AG09309 (cell line): ENCODE measurements around the gene ADAM29.
A peak's percentile ranks its signal among the peaks of the same experiment; 100 is the strongest.
"Not testable (repeated sequence)": the region's sequence is repeated elsewhere in the genome, so short reads cannot be mapped to it uniquely, and the experiment has no call there.

Experiments
- DNase-seq: peaks from one replicate; pipeline ENCODE4 v3.0.0-alpha.2; 2010; ENCODE audit warnings: low read depth
- H3K4me3 ChIP-seq: 2 replicates; pipeline ENCODE4 v1.5.1; 2011; ENCODE audit warnings: mild to moderate bottlenecking, low read depth, low read length, moderate library complexity; ENCODE audit not compliant: control insufficient read depth
- TF ChIP-seq, protein P1 (sequence below): IDR thresholded peaks from 2 replicates; pipeline ENCODE4 v1.5.1; 2011; ENCODE audit warnings: mild to moderate bottlenecking, low read depth, low read length, inconsistent platforms; ENCODE audit not compliant: insufficient read depth, control insufficient read depth; ENCODE audit errors: missing control alignments

ADAM29 gene

DNA sequence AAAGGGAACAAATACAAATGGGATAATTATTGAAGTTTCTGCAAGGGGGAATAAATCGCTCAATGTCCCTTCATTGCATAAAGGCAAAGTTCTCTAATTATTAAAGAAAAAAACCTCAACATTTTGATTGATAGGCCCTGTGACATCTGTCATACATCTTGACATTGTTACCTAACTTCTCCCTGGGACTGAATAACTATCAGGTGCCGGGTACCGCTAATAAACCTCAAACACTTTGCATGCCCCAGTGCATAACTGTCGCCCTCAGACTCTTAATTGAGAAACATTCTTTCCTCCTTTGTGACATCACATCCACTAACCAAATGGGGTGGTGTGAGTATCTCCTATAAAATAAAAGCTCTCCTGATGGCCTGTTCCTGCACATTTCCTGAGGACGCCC lies at the start of gene ADAM29:
TSS of gene ADAM29 (plus strand) at position 301 of the 400 bp plus-strand sequence. CDS start 57,168 bp downstream, outside the sequence.
- TF ChIP-seq, protein P1, sequence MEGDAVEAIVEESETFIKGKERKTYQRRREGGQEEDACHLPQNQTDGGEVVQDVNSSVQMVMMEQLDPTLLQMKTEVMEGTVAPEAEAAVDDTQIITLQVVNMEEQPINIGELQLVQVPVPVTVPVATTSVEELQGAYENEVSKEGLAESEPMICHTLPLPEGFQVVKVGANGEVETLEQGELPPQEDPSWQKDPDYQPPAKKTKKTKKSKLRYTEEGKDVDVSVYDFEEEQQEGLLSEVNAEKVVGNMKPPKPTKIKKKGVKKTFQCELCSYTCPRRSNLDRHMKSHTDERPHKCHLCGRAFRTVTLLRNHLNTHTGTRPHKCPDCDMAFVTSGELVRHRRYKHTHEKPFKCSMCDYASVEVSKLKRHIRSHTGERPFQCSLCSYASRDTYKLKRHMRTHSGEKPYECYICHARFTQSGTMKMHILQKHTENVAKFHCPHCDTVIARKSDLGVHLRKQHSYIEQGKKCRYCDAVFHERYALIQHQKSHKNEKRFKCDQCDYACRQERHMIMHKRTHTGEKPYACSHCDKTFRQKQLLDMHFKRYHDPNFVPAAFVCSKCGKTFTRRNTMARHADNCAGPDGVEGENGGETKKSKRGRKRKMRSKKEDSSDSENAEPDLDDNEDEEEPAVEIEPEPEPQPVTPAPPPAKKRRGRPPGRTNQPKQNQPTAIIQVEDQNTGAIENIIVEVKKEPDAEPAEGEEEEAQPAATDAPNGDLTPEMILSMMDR: no peak
- DNase-seq: no peak
- H3K4me3 ChIP-seq: no peak within 1 kb of the TSS

DNA sequence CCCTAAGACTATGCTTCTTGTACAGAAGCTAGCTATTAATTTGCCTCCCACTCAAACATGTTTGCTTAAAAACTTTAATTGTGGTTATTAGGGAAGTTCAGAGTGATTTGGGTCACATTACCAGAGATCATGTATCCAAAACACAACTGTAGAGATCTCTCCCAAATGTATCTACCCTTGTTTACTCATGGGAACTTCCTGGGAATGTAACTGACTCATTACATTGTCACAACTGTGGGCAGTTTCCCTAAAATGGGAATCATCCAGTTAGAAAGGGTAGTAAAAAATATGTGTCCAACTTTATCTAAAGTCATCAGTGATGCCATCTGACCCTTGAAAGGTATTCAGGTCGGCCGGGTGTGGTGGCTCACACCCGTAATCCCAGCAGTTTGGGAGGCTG lies 48.8 kb upstream of the ADAM29 start:
- no peak for DNase-seq
- TF ChIP-seq, protein P1: no peak

DNA sequence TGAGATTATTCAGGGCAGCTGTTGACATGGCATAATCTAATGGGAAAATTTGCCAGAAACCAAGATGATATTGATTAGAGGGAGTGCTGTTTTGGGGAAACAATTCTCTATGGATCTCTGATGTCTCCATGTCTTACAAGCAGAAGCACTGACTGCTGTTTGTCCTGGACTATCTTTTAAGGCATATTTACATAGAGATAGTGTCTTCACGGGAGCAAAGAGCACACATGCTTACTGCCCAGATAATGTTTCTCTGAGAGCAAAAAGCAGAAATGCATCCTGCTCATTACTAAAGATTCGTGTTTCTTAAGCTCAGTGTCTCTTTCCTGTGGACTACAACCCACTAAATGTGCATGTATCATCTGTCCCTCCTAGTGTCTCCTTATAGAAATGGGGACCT lies 47.8 kb upstream of the ADAM29 start:
- TF ChIP-seq, protein P1: no peak
- no peak for DNase-seq
- no peak overlapping the region for H3K4me3 ChIP-seq

More for the DNA sequence above, 48.8 kb upstream of the ADAM29 start:
- H3K4me3 ChIP-seq: no peak overlapping the region

DNA sequence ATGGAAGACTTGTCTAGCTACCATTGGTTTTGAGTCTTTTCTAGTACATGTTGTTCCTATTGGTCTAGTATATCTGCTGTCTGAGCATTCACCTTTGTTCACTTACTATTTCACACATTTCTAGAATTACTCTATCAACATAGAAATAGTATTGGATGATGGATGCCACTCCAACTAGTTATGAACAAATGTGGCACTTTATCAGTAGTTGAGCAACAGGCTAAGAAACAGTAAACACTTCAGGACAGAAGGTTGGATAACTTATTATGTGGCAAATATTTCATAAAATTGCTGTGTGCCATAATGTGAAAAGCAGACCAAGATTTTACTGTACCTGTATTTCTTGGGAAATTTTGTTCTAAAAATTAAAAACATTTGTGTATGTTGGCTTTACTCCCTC lies 46.8 kb upstream of the ADAM29 start:
- no peak overlapping the region for H3K4me3 ChIP-seq
- TF ChIP-seq, protein P1: no peak
- DNase-seq: no peak

DNA sequence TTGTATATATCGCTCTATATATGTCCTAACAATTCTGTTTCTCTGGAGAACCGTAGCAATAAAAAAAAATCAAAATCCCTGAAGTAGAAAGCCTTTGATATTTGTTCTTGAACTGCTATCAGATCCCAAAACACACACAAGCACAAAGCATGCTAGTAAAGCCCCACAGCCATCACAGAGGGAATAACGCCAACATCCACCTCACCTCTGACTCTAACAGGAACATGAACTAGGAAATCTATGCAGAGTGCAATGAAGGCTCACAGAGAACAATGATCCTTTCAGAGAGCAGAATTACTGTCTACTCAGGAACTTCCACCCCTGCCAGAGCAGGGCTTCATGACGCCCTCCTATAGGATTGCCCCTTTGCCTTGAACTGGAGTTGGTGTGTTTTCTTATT lies 45.0 kb upstream of the ADAM29 start:
- not testable (repeated sequence) for H3K4me3 ChIP-seq, DNase-seq

DNA sequence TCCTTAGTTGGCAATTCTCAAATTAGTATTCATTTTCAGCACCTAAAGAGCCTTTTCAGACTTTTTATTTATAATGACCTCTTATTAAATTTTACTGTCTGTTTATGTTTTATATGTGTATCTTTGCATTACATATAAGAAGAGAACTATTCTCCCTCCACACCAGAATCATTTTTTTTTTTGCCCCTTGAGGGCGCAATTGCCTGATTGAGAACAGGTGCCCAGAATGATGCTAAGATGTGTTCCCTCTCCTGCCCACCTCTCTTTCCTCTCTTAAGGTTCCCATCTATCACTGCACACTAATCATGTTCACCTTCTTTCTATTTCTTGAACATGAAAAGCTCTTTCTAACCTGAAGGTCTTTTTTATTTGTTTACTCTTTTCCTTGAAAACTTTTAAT lies 44.2 kb upstream of the ADAM29 start:
- H3K4me3 ChIP-seq: no peak overlapping the region
- TF ChIP-seq, protein P1: peak; percentile 29
- DNase-seq: no peak

DNA sequence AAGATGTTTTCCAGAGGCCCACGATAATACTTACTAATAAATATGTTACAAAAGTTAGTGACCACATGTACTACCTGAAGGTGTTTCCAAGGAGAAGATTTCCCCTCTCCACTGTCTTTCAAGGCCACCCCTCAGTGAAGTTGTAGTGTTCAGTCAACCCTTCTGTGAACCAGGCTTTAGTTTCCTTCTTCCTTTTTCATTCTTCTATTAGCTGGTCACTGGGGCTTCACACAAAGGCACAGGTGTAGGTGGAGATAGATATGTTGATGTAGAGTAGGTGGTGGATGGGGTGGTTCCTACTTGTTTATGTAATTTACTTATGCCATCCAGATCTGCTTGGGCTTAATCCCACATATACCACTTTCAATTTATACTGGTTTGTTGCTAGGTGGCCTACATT lies 43.3 kb upstream of the ADAM29 start:
- TF ChIP-seq, protein P1: no peak
- H3K4me3 ChIP-seq: no peak overlapping the region
- DNase-seq: no peak
